NOMO-1 (cell line): ENCODE data around the gene WFS1.

ENCODE experiments used
- DNase-seq, 2 experiments: peaks; one replicate each; lab custom pipeline; 2025; ENCODE audit not compliant: unreplicated experiment in 2 of 2; lab: John Stamatoyannopoulos, UW

The WFS1 gene

GRCh38 chr4:6322067-6322760, 52.6 kb downstream of the WFS1 start:
- DNase-seq, result no peak

DNA sequence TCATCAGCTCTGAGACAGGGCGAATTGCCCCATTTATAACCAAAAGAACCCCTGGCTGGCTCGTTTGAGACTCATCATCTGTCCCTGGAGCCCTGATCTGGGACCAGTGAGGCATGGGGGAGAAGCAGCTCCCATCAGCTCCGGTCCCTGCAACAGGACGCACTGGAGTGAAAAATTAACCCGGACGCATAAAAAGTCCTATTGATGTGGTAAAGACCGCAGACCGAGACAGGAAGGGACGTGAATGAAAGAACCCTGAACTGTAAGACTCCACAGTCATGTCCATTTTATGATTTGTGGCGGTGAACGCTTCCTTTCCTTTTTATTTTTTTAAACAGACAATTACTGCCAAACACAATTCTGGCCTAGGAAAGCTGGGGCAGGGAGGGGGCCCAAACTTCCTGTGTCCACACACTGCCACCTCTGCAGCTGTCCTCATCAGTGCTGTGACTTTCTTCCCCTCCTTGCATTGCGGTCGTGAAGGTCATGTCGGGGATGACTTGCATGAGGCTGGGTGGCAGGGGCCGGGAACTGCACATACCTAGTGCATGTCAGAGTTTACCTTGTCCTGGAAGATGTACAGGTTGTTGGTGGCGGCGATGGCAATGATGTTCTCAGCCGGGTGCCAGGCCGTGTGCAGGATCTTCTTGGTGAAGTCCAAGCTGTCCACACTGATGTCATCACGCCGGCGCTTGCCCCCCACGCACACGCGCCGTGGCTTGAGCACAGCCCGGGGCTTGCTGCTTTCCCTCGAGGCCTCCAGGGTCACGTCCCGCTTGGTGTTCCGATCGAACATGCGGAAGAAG, 53.3 kb downstream of the WFS1 start:
- peak in 1 of 2 experiments; percentile 23 for DNase-seq

GRCh38 chr4:6324461-6324998, 54.9 kb downstream of the WFS1 start:
- DNase-seq, result no peak

DNA sequence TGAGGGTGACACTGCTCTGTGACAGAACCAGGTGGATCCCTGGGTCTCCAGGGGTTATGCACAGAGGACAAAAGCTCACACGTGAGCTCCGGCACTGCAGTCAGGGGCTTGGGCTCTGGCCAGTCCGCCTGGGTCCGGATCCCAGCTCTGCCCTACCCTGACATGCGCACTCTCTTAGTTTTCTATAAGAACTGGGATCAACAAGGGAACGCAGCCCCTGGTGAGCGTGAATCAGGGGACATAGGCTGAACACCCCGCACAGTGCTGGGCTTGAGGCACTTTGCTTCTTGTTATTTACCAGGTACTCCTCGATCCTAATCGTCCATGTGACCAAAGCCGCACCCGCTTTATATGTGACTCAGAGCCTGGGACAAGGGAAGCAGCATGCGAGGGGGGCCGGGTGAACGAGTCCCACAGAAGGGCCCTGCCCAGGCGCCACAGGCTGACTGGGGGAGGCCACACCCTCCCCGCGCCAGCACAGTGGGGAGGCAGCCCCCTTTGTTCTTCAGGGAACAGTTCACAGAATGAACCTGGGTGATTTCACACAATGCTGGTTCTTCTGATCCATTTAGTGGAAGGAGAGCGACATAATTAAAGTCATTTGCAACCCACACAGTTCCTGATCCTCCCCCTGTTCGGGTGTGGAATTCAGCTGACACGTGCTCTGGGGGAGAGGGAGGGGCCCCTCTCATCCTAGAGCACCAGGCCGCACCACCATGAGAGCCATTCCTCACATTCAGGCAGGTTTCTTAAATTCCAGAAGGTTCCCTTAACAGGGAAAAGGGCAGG, 55.5 kb downstream of the WFS1 start:
- no peak for DNase-seq

DNA sequence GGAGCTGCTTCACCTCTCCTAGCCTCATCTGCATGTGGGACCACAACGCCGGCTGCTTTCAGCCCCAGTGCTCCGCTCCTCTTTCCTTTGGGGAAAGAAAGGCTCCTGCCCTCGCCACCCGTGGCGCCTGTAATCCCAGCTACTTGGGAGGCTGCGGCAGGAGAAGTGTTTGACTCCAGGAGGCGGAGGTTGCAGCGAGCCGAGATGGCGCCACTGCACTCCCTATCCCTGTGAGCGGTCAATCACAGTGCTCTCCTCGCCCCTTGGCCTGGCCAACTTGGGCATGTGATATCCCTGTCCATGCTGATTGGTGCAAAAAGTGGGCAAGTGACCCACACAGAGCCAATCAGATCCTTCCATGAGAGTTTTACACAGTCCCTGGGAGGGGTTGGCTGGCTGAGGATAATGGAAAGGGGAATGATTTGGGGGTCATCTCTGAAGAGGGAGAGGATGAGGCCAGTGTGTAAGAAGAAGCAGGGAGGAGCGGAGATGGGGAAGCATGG, 56.2 kb downstream of the WFS1 start:
- no peak for DNase-seq

GRCh38 chr4:6326312-6327060, 56.8 kb downstream of the WFS1 start:
- DNase-seq, result no peak

DNA sequence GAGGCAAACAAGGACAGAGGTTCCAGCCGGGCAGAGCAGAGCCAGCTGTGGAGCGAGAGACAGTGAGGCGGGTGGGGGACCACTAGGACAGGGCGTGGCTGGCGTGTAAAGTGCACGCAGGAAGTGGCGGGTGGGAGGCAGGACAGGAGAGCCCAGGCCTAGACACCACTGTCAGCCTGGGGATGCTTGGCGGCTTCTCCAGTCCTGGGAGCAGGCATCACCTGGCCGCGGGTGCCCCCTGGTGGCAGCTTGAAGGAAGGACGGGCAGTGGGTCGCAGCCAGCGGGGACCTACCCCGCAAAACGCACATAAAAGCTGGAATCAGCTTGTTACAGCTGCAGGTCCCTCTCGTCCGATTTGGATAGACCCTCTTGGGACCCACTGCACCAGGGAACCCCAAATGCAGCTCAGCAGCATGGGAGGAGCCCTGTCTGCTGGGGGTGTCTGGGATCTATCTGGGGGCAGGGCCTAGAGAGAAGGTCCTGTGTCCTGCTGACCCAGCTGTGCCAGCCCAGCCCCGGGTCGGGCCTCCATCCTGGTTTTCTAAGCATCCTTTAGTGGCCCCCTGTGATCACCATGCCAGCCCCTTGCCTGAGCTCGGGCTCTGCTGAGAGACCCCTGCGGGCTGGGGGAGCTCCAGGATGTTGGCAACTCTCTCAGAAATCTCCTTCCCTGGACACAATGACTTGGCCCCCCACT, 57.7 kb downstream of the WFS1 start:
- peak; percentile 32 for DNase-seq

GRCh38 chr4:6328526-6328925, 58.9 kb downstream of the WFS1 start:
- no peak for DNase-seq

DNA sequence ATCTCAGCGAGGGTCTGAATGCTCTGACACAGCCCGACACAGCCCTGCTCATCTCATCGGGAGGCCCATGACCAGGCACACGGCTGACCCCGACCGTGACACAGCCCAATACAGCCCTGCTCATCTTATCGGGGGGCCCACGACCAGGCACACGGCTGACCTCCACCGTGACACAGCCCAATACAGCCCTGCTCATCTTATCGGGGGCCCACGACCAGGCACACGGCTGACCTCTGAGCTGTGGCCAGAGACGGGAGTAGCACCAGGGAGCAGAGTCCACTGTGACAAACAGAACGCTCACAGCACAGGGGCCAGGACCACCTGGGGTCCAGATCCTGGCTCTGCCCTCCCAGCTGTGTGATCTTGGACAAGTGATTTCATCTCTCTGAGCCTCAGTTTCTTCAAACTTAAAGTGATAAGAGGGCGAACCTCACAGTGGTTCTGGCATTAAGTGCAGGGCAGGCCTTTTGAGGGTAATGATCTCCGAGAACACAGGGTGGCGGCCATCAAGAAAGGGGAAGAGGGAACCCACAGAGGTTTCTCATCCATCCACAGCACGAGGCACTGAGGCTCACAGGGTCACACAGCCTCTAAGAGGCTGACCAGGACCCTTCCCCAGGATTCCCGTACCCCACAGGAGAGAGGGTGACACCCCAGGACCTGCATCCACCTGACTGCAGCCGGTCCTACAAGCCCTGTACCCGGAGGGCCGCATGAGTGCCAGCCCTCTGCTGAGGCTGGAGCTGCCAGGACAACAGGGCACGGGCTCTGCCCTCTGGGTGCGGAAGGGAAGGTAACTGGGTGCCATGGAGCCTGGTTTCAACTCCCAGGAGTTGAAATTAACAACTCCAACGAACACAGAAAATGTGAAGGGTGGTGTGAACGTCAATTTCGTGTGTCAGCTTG, 60.1 kb downstream of the WFS1 start:
- no peak for DNase-seq

DNA sequence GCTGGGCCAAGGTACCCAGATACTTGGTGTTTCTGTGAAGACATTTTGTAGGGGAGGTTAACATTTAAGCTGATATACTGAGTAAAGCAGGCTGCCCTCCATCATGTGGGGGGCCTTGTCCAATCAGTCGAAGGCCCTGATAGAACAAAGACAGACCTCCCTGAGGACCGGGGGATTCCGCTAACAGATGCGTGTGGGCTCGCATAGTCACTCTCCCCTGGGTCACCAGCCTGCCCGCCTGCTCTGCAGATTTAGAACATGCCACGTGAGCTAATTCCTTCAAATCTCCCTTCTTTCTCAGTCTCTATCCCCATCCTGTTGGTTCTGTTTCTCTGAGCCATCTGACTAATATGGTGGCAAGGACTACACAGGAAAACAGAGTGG, 60.7 kb downstream of the WFS1 start:
- DNase-seq, result no peak

DNA sequence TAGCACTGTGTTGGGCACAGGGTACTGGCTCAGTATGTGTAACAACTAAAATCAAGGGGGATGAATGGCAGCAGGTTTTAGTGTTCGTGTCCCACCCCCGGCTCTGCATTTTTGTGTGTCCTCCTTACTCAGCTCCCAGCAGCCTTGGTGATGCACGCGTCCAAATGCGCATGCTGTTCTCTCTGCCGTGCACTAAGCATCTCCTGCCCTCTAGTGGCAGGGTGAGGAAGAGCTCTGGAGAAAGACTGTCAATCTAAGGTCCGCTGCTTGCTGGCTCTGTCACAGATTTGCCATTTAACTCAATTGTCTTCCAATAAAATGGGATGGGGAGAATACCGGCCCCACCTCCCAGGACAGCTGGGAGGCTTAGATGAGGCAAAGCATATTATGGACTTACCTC, 61.4 kb downstream of the WFS1 start:
- DNase-seq, result peak in 1 of 2 experiments; percentile 10

DNA sequence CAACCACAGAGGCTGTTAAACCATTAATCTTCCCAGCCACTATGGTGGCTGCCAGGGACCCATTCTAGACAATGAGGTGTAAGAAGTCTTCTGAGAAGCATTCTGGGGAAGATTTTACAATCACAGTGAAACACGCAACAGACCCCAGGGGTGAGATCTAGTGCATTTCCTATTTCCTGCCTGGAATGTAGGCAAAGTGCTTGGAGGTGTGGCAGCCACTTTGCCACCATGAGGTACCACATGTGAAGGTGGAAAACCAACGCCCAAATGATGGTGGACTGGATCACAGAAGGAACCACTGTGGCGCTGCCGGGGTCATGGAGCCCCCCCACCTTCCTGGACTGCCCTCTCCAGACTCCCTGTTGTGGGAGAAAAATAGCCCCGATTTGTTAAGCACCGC, 61.8 kb downstream of the WFS1 start:
- DNase-seq, result no peak

DNA sequence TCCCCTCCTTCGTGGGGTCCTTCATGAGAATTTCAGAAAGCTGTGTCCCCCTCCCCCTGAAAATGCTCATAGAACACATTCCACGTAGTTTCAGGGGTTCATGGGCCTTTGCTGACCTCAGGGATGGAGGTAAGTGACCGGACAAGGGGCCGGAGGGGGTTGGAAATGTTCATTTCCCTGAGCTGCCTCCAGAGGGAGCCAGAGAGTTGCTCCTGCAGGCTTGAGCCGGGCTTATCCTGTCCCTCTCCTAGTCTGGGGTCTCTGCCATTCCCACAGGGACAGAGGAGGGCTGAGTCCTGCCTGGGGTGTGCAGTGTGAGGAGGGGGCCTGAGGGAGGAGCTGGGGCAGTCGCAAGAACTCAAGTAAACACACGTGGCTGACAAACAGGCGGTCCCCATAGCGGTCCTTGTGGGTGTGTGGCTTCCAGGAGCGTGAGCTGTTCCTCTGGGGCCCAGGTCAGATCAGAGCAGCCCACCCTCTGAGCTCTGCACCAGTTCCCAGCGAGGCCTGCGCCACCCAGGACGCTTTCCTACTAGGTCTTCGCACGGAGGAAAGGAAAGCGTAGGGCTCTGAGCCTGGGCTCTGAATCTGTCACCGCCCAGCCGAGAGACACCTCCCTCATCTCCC, 62.5 kb downstream of the WFS1 start:
- no peak for DNase-seq

GRCh38 chr4:6332669-6333050, 63.0 kb downstream of the WFS1 start:
- DNase-seq, result no peak

DNA sequence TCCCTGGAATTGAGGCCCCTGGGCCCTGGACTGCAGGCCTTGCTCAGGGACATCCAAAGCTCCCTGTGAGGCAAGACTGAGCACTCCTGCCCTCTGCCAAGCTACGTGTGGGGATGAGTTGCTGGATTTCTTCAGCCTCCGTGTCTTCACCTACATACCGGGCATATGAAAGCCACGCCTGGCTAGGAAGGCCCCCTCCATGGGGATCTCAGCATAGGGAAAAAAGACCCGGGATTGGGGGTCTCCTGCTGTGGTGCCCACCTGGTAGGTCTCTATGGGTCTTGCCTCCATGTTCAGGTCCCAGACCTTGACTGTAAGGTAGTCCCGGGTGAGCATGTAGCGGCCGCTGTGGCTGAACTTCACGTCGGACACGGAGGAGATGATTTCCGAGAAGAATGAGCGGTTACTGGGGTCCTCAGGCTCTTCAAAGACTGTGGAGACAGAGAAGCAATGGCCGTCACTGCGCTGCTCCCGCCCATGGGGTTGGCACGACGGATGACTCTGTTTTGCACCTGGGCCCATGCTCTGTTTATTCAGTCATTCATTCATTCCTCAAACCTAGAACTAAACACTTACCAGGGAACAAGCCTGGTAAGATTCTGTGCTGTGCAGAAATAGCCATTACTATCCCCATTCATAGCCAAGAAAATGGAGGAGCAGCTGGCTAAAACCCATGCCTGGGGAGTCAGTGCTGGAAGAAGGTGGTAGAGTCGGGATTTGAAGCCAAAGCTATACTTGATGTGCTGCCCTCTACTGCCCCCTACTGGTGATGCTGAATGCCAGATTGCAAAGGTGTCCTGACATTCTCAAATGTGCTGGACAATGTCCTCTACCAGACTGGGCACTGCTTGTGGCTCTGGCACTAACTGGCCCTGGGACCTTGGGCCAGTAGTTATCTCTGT, 63.9 kb downstream of the WFS1 start:
- no peak for DNase-seq

GRCh38 chr4:6334203-6334887, 64.7 kb downstream of the WFS1 start:
- no peak for DNase-seq
